Fibroblast of villous mesenchyme (primary cell): ENCODE data around the gene USHBP1. TPM values are rescaled to one million over a fixed set of nuclear protein-coding genes. Genes with fewer than 3 reads are reported as not detected.

Experiments used
- DNase-seq: peaks from one replicate; pipeline ENCODE4 v3.0.0-alpha.2; 2010; ENCODE audit warnings: low read depth
- H3K4me3 ChIP-seq: 2 replicates; pipeline ENCODE4 v1.5.1; 2011; ENCODE audit warnings: low read depth, mild to moderate bottlenecking, low read length
- total RNA-seq: library from RNA; depleted of rRNA; stranded (reverse); fragments of >200 nt; gene quantifications from 2 replicates; pipeline ENCODE4 v1.2.3, GENCODE V29; 2012
- TF ChIP-seq, protein P1 (sequence below): IDR thresholded peaks from 2 replicates; pipeline ENCODE4 v1.5.1; 2012; ENCODE audit warnings: low read depth, mild to moderate bottlenecking, low read length; ENCODE audit not compliant: insufficient read depth

The USHBP1 gene
- total RNA-seq, 1 donor, result not detected

DNA sequence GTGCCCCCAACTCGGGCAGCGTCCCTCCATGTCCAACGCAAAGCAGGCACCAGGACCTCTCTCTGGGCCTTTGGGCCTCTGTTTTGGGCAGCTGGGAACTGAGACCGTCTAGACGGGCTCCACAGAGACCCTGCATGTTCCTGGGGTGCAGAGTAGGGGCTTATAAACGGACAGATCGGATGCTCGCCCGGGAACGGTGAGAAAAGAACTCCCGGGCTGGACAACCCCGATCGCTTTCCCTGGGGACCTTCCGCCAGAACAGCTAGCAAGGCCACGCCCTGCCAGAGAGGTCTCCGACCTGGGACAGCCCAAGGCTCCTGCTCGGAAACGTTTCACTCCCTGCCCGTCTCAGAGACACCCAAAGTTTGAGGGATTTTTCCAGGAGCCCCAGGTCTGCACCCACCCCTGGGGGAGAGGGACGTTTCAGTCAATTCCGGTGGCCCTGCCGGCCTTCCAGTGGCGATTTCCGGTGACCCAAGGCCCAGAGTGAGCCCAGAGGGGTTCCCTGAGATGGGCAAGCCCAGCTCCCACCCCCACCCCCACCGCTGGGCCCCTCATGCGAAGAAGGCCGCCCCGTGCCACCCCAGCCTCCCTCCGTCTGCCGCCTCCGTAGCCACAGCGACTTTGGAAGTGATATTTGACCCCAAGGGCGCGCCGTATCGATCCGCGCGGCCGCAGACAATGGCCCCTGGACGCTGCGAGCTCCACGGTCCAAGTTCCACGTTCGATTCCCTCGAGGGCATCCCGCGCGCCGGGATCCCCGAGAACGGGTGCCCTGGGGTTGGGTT, 20.5 kb downstream of the USHBP1 start:
- no peak for DNase-seq
- peak overlapping the region; percentile 96 for H3K4me3 ChIP-seq
- TF ChIP-seq, protein P1, sequence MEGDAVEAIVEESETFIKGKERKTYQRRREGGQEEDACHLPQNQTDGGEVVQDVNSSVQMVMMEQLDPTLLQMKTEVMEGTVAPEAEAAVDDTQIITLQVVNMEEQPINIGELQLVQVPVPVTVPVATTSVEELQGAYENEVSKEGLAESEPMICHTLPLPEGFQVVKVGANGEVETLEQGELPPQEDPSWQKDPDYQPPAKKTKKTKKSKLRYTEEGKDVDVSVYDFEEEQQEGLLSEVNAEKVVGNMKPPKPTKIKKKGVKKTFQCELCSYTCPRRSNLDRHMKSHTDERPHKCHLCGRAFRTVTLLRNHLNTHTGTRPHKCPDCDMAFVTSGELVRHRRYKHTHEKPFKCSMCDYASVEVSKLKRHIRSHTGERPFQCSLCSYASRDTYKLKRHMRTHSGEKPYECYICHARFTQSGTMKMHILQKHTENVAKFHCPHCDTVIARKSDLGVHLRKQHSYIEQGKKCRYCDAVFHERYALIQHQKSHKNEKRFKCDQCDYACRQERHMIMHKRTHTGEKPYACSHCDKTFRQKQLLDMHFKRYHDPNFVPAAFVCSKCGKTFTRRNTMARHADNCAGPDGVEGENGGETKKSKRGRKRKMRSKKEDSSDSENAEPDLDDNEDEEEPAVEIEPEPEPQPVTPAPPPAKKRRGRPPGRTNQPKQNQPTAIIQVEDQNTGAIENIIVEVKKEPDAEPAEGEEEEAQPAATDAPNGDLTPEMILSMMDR, result no peak

- H3K4me3 ChIP-seq, result peak overlapping the region; percentile 96
- TF ChIP-seq, protein P1, result no peak
- no peak for DNase-seq
Observed at GRCh38 chr19:17243211-17243829, 21.2 kb downstream of the USHBP1 start.

GRCh38 chr19:17242431-17243208, 21.9 kb downstream of the USHBP1 start:
- TF ChIP-seq, protein P1, result no peak
- H3K4me3 ChIP-seq, result peak overlapping the region; percentile 96
- no peak for DNase-seq

DNA sequence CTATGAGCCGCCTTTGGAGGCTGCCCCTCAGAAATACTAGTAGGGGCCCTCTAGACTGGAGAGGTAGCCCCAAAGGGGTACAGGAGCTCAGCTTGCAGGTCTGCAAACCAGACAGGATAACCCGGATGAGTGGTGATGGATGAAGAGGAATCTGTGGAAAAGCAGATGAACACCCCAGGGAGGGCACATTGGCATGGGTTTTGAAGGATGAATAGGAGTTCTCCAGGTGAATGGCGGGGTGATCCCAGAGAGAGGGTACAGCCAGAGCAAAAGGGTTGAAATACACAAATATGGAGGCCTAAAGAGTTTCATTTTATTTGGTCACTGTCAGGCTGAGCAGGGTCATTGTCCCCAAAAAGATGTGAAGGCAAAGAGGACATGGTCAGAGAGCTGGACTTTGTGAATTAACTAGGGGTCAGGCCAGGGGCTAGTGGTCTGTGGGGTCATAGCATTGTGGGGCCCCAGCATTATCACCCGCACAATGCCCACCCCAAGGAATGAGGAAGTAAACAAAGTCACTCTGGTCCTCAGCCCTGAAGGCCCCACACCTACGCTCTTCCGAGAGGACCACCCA, 23.6 kb downstream of the USHBP1 start:
- no peak overlapping the region for H3K4me3 ChIP-seq
- TF ChIP-seq, protein P1, result no peak
- DNase-seq, result no peak

DNA sequence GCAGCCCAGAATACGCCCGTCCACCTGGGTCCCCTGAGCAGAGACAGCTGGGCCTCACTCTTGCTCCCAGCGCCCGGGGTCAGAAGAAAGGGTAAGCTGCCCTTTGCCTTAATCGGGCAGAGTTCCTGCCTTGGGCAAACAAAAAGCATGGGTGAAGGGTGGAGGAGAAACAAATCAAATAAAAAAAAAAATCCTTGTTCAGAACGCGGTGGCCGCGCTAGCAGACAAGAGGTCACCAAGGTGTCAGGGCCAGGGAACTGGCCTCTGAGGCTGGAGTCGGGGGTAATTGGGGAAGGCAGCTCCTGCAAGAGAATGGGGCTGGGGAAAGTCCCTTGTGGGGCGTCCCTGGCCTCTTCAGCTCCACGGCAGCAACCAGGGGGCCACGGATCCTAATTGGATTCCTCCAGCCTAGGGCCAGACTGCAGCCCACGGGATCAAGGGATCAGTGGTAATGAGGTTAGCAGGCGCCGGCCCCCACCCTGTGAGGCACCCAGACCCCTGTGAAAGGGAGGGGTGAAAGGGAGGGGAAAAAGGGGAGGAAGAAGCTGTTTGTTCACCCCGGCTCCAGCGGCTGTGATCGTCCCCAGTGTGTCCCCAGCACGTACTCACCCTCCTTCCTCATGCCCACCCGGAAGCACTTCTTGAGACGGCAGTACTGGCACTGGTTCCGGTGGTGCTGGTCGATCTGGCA, 24.3 kb downstream of the USHBP1 start:
- DNase-seq, result no peak
- no peak overlapping the region for H3K4me3 ChIP-seq
- TF ChIP-seq, protein P1, result no peak
